SK-N-SH treated with all-trans-retinoic acid at 6 μM for 48 hours (cell line): ENCODE results near the gene PCDH15.

Experiments used
- ATAC-seq: fragments of 200-7000 bp; cut with Tn5 transposase; 3 replicates; pipeline ENCODE4 v1.9.1; 2020; ENCODE audit warnings: mild to moderate bottlenecking, moderate library complexity
- BACH2 ChIP-seq: fragments of 250-450 bp; sonication (Bioruptor Pico); IDR thresholded peaks from 2 replicates; pipeline ENCODE4 v1.9.0; 2021; ENCODE audit warnings: mild to moderate bottlenecking, borderline replicate concordance
- CREB5 ChIP-seq: fragments of 250-450 bp; sonication (Bioruptor Pico); IDR thresholded peaks from 2 replicates; pipeline ENCODE4 v1.5.1; 2020; ENCODE audit warnings: low read depth, mild to moderate bottlenecking, moderate library complexity
- CSDC2 ChIP-seq: fragments of 250-450 bp; sonication (Bioruptor Pico); IDR thresholded peaks from 2 replicates; pipeline ENCODE4 v1.5.0; 2020; ENCODE audit warnings: mild to moderate bottlenecking, moderate library complexity
- ESRRG ChIP-seq: fragments of 250-450 bp; sonication (Bioruptor Pico); IDR thresholded peaks from 2 replicates; pipeline ENCODE4 v1.6.1; 2021; ENCODE audit warnings: mild to moderate bottlenecking
- GLIS3 ChIP-seq: fragments of 250-450 bp; sonication (Bioruptor Pico); IDR thresholded peaks from 2 replicates; pipeline ENCODE4 v1.5.0; 2020; ENCODE audit warnings: mild to moderate bottlenecking, moderate library complexity
- ISL1 ChIP-seq: fragments of 250-450 bp; sonication (Bioruptor Pico); IDR thresholded peaks from 2 replicates; pipeline ENCODE4 v2.1.2; 2022; ENCODE audit warnings: mild to moderate bottlenecking, moderate library complexity
- OSR1 ChIP-seq: fragments of 250-450 bp; sonication (Bioruptor Pico); IDR thresholded peaks from 2 replicates; pipeline ENCODE4 v1.8.0; 2022; ENCODE audit warnings: moderate library complexity, mild to moderate bottlenecking, inconsistent platforms
- PPARA ChIP-seq: fragments of 250-450 bp; sonication (Bioruptor Pico); IDR thresholded peaks from 2 replicates; pipeline ENCODE4 v1.5.0; 2020; ENCODE audit warnings: mild to moderate bottlenecking, borderline replicate concordance
- RARB ChIP-seq: fragments of 250-450 bp; sonication (Bioruptor Pico); IDR thresholded peaks from 2 replicates; pipeline ENCODE4 v1.8.0; 2021; ENCODE audit warnings: mild to moderate bottlenecking, moderate library complexity
- SNAI2 ChIP-seq: fragments of 250-450 bp; sonication (Bioruptor Pico); IDR thresholded peaks from 2 replicates; pipeline ENCODE4 v1.5.0; 2020; ENCODE audit warnings: mild to moderate bottlenecking, moderate library complexity
- TCF4 ChIP-seq: fragments of 250-450 bp; sonication (Bioruptor Pico); IDR thresholded peaks from 2 replicates; pipeline ENCODE4 v1.8.0; 2021; ENCODE audit warnings: mild to moderate bottlenecking, moderate library complexity, borderline replicate concordance
- TOX ChIP-seq: fragments of 250-450 bp; sonication (Bioruptor Pico); IDR thresholded peaks from 2 replicates; pipeline ENCODE4 v1.8.0; 2021; ENCODE audit warnings: mild to moderate bottlenecking, moderate library complexity, borderline replicate concordance
- TSHZ2 ChIP-seq: fragments of 250-450 bp; sonication (Bioruptor Pico); IDR thresholded peaks from 2 replicates; pipeline ENCODE4 v1.5.0; 2020; ENCODE audit warnings: mild to moderate bottlenecking, moderate library complexity
- ZC3H10 ChIP-seq: fragments of 250-450 bp; sonication (Bioruptor Pico); IDR thresholded peaks from 2 replicates; pipeline ENCODE4 v1.5.1; 2021; ENCODE audit warnings: mild to moderate bottlenecking, moderate library complexity
- ZFP3 ChIP-seq: fragments of 250-450 bp; sonication (Bioruptor Pico); IDR thresholded peaks from 2 replicates; pipeline ENCODE4 v1.5.0; 2020; ENCODE audit warnings: mild to moderate bottlenecking, moderate library complexity
- ZFP30 ChIP-seq: fragments of 450-650 bp; formaldehyde crosslinking; IDR thresholded peaks from 2 replicates; pipeline ENCODE4 v1.5.0; 2022; ENCODE audit warnings: mild to moderate bottlenecking, moderate library complexity
- ZNF565 ChIP-seq: fragments of 450-650 bp; formaldehyde crosslinking; conservative IDR thresholded peaks from 2 replicates; pipeline ENCODE4 v1.5.0; 2020; ENCODE audit warnings: low read depth, mild to moderate bottlenecking, moderate library complexity
- ZNF70 ChIP-seq: fragments of 450-650 bp; formaldehyde crosslinking; IDR thresholded peaks from 2 replicates; pipeline ENCODE4 v1.5.0; 2020; ENCODE audit warnings: mild to moderate bottlenecking, moderate library complexity
- TF ChIP-seq, protein P1 (sequence below): fragments of 250-450 bp; sonication (Bioruptor Pico); IDR thresholded peaks from 2 replicates; pipeline ENCODE4 v1.8.0; 2020; ENCODE audit warnings: mild to moderate bottlenecking, moderate library complexity, borderline replicate concordance

Gene PCDH15

DNA sequence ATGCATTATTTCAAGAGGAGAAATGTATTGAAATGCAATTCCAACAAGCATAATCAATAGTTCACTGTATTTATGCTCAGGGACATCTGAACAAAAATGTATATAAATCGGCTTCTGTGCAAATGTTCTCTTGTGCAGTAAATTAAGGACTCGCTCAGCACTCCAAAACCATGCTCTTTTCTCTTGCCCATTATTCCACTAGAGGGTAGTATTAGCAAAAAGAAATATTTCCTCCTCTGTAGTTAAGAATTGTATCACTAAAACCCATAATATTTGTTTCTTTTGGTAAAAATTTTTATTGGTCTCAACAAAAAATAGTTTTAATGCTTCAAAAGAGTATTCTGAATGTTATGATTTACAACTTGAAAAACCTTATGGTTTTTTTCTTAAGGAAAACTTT lies 803.1 kb downstream of the PCDH15 start (continued):
- TF ChIP-seq TSHZ2 (CRISPR knock-in tag) (no peak), SNAI2 (CRISPR knock-in tag) (no peak)

DNA sequence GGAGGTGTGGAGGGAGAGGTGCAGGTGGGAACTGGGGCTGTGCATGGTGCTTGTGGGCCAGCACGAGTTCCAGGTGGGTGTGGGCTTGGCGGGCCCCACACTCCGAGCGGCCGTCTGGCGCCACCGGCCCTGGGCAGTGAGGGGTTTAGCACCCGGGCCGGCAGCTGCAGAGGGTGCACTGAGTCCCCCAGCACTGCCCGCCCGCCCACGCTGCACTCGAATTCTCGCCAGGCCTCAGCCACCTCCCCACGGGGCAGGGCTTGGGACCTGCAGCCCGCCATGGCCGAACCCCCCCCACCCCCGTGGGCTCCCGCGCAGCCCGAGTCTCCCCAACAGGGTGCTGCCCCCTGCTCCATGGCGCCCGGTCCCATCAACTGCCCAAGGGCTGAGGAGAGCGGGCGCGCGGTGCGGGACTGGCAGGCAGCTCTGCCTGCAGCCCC lies 810.2 kb downstream of the PCDH15 start:
- TF ChIP-seq ZC3H10 (no peak), GLIS3 (CRISPR knock-in tag) (no peak)
- ATAC-seq: no peak

- no peak for TF ChIP-seq ESRRG (CRISPR knock-in tag)
- no peak for TF ChIP-seq TSHZ2 (CRISPR knock-in tag)
- no peak for TF ChIP-seq SNAI2 (CRISPR knock-in tag)
- no peak for TF ChIP-seq BACH2
- TF ChIP-seq ZFP30 (CRISPR knock-in tag): no peak
- no peak for TF ChIP-seq TOX (CRISPR knock-in tag)
- no peak for TF ChIP-seq ISL1 (CRISPR knock-in tag)
- no peak for TF ChIP-seq TCF4 (CRISPR knock-in tag)
- no peak for TF ChIP-seq CREB5
- TF ChIP-seq OSR1 (CRISPR knock-in tag): no peak
- no peak for TF ChIP-seq GLIS3 (CRISPR knock-in tag)
- TF ChIP-seq, protein P1, sequence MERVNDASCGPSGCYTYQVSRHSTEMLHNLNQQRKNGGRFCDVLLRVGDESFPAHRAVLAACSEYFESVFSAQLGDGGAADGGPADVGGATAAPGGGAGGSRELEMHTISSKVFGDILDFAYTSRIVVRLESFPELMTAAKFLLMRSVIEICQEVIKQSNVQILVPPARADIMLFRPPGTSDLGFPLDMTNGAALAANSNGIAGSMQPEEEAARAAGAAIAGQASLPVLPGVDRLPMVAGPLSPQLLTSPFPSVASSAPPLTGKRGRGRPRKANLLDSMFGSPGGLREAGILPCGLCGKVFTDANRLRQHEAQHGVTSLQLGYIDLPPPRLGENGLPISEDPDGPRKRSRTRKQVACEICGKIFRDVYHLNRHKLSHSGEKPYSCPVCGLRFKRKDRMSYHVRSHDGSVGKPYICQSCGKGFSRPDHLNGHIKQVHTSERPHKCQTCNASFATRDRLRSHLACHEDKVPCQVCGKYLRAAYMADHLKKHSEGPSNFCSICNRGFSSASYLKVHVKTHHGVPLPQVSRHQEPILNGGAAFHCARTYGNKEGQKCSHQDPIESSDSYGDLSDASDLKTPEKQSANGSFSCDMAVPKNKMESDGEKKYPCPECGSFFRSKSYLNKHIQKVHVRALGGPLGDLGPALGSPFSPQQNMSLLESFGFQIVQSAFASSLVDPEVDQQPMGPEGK (CRISPR knock-in tag): no peak
- no peak for TF ChIP-seq ZFP3 (CRISPR knock-in tag)
- TF ChIP-seq ZNF565 (CRISPR knock-in tag): no peak
- no peak for TF ChIP-seq CSDC2
- TF ChIP-seq ZNF70 (CRISPR knock-in tag): no peak
- no peak for ATAC-seq
These were observed 817.6 kb downstream of the PCDH15 start for GRCh38 chr10:53983431-53983830.

DNA sequence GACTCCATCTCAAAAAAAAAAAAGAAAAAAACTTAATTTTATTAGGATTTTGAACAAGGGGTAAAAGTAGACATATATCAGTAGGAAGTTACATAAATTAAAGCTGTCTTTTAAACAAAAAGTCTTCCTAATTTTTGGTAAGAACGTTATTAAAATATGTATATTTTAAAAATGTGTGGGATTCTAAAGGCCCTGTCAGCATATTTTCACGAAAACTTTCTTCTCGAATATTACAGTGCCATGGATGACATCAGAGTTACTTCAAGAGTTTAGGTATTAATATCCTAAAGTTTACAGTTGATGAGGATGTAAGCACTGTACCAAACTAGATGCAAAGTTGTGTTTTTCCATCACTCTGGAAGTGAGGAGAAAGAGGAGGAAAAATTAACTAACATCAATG lies 820.8 kb downstream of the PCDH15 start:
- ATAC-seq: no peak
- no peak for TF ChIP-seq CREB5
- TF ChIP-seq ZFP3 (CRISPR knock-in tag): no peak
- TF ChIP-seq, protein P1 (CRISPR knock-in tag): no peak
- TF ChIP-seq ZNF70 (CRISPR knock-in tag): no peak
- TF ChIP-seq GLIS3 (CRISPR knock-in tag): no peak
- no peak for TF ChIP-seq ISL1 (CRISPR knock-in tag)
- TF ChIP-seq PPARA: no peak
- no peak for TF ChIP-seq SNAI2 (CRISPR knock-in tag)
- TF ChIP-seq RARB (CRISPR knock-in tag): no peak
- no peak for TF ChIP-seq ESRRG (CRISPR knock-in tag)
- no peak for TF ChIP-seq BACH2
